K562 (cell line): ENCODE measurements around the gene MYLIP. TPM values are rescaled to one million over a fixed set of nuclear protein-coding genes. Genes with fewer than 3 reads are reported as not detected.

Experiments
- ATAC-seq: fragments of 200-7000 bp; cut with Tn5 transposase; 3 replicates; pipeline ENCODE4 v1.9.1; 2020; ENCODE audit warnings: moderate library complexity
- BruUV-seq: library from RNA; stranded (reverse); fragments of 400-500 nt; replicated peaks from 2 replicates; lab custom pipeline; 2021; lab: Mats Ljungman, UMichigan
- CTCF ChIA-PET: fragments of 300-600 bp; formaldehyde crosslinking; extraction: SDS; loops from one replicate; lab custom pipeline; 2021; ENCODE audit warnings: low intra/inter-chr PET ratio; lab: Yijun Ruan, JAX
- POLR2A ChIA-PET: fragments of 300-600, 350-650 bp; sonication (Branson Sonifier 250); formaldehyde crosslinking; extraction: SDS; loops from one replicate; lab custom pipeline; 2021; ENCODE audit warnings: antibody characterized with exemption, inconsistent platforms; lab: Yijun Ruan, JAX
- DNase-seq, 4 experiments: peaks; one replicate each; pipeline versions ENCODE4 v3.0.0 to v3.0.0-alpha.2; 2011 to 2018; ENCODE audit warnings: low spot score in 3 of 4, mixed read lengths in 3 of 4; ENCODE audit errors: extremely low read depth in 1 of 4
- FAIRE-seq: peaks from 2 replicates; lab custom pipeline; 2011; peaks lifted over from hg19 to GRCh38; lab: Jason Lieb, UNC
- H2AFZ ChIP-seq: 2 replicates; pipeline ENCODE4 v1.6.0; 2011; ENCODE audit warnings: low read depth, low read length, control low read depth, inconsistent platforms
- H3K27ac ChIP-seq: fragments of 200-600 bp; 3 replicates; pipeline ENCODE4 v1.8.0; 2011; ENCODE audit warnings: low read depth, mild to moderate bottlenecking, control low read depth, inconsistent platforms, low read length, moderate library complexity, mixed read lengths; ENCODE audit errors: extremely low read depth
- H3K27me3 ChIP-seq, 2 experiments: fragments of 300-600 bp in 1 of 2; 2 replicates in 1 of 2; 3 replicates in 1 of 2; pipeline versions ENCODE4 v1.6.0 to v1.8.0; 2011; ENCODE audit warnings: inconsistent platforms in 2 of 2, low read length in 2 of 2, mild to moderate bottlenecking in 1 of 2, mixed read lengths in 1 of 2, moderate library complexity in 1 of 2; ENCODE audit not compliant: control insufficient read depth in 2 of 2, insufficient read depth in 2 of 2
- H3K36me3 ChIP-seq: fragments of 300-600 bp; 3 replicates; pipeline ENCODE4 v1.8.0; 2011; ENCODE audit warnings: mild to moderate bottlenecking, low read length, inconsistent platforms; ENCODE audit not compliant: control insufficient read depth, insufficient read depth
- H3K4me1 ChIP-seq, 2 experiments: fragments of 200-600 bp in 1 of 2; replicated peaks in 1 of 2; 2 replicates in 1 of 2; 3 replicates in 1 of 2; pipeline versions ENCODE4 v1.5.1 to v1.8.0; 2011; ENCODE audit warnings: inconsistent platforms in 2 of 2, low read length in 2 of 2, mild to moderate bottlenecking in 1 of 2, mixed read lengths in 1 of 2, moderate library complexity in 1 of 2; ENCODE audit not compliant: control insufficient read depth in 2 of 2, insufficient read depth in 2 of 2
- H3K4me2 ChIP-seq: 2 replicates; pipeline ENCODE4 v1.6.1; 2011; ENCODE audit warnings: low read length, control low read depth, inconsistent platforms, mixed read lengths; ENCODE audit not compliant: insufficient read depth
- H3K4me3 ChIP-seq: fragments of 200-600 bp; sonication (generic), shearing (Covaris generic); 2 replicates; pipeline ENCODE4 v1.5.1; 2016; ENCODE audit warnings: control low read depth, inconsistent platforms
- H3K79me2 ChIP-seq: fragments of 200-600 bp; 3 replicates; pipeline ENCODE4 v1.8.0; 2011; ENCODE audit warnings: low read length, inconsistent platforms; ENCODE audit not compliant: control insufficient read depth, insufficient read depth
- H3K9ac ChIP-seq, 2 experiments: 2 replicates each; pipeline versions ENCODE4 v1.6.0 to v1.6.1; 2011; ENCODE audit warnings: low read depth in 2 of 2, low read length in 2 of 2, control low read depth in 1 of 2, inconsistent platforms in 1 of 2, mild to moderate bottlenecking in 1 of 2, mixed read lengths in 1 of 2; ENCODE audit not compliant: insufficient read depth in 1 of 2
- H3K9me1 ChIP-seq: one replicate; pipeline ENCODE4 v1.6.0; 2011; ENCODE audit warnings: inconsistent platforms, mild to moderate bottlenecking, low read length, moderate library complexity; ENCODE audit not compliant: control insufficient read depth, insufficient read depth
- H3K9me3 ChIP-seq: replicated peaks from 2 replicates; pipeline ENCODE4 v1.5.1; 2011; ENCODE audit warnings: low read depth, low read length, inconsistent platforms; ENCODE audit not compliant: control insufficient read depth, insufficient read depth
- H4K20me1 ChIP-seq: replicated peaks from 2 replicates; pipeline ENCODE4 v1.6.1; 2011; ENCODE audit warnings: low read length, inconsistent platforms, mixed read lengths; ENCODE audit not compliant: control insufficient read depth, insufficient read depth
- ARID3B ChIP-seq: fragments of 250-450 bp; sonication (Bioruptor Pico); IDR thresholded peaks from 2 replicates; pipeline ENCODE4 v1.4.0; 2020; ENCODE audit warnings: borderline replicate concordance
- CREB3 ChIP-seq: fragments of 450-650 bp; conservative IDR thresholded peaks from 2 replicates; pipeline ENCODE4 v1.6.1; 2016; ENCODE audit warnings: missing genetic modification characterization, low read depth, mild to moderate bottlenecking, missing compliant biosample characterization, moderate library complexity
- FIP1L1 ChIP-seq: fragments of 200-400 bp; formaldehyde crosslinking; IDR thresholded peaks from 2 replicates; pipeline ENCODE4 v1.6.1; 2018; ENCODE audit warnings: mild to moderate bottlenecking, low read depth, low read length; ENCODE audit not compliant: poor library complexity, severe bottlenecking
- OTX1 ChIP-seq: fragments of 450-650 bp; formaldehyde crosslinking; IDR thresholded peaks from 2 replicates; pipeline ENCODE4 v1.4.0; 2022; ENCODE audit warnings: mild to moderate bottlenecking
- RREB1 ChIP-seq: fragments of 250-450 bp; sonication (Bioruptor Pico); IDR thresholded peaks from 2 replicates; pipeline ENCODE4 v1.4.0; 2020
- SAFB2 ChIP-seq: fragments of 200-400 bp; formaldehyde crosslinking; IDR thresholded peaks from 2 replicates; pipeline ENCODE4 v1.6.1; 2018; ENCODE audit warnings: borderline replicate concordance, low read length, low read depth, moderate library complexity; ENCODE audit not compliant: severe bottlenecking
- UBTF ChIP-seq, 2 experiments: IDR thresholded peaks; 2 replicates each; pipeline ENCODE4 v1.6.1; 2012; ENCODE audit warnings: improper control_type of control experiment in 2 of 2, low read depth in 2 of 2, low read length in 2 of 2, borderline replicate concordance in 1 of 2
- XRCC5 ChIP-seq: fragments of 200-400 bp; formaldehyde crosslinking; IDR thresholded peaks from 2 replicates; pipeline ENCODE4 v1.6.1; 2017; ENCODE audit warnings: low read depth, mild to moderate bottlenecking, low read length
- ZNF586 ChIP-seq: fragments of 450-650 bp; formaldehyde crosslinking; conservative IDR thresholded peaks from 2 replicates; pipeline ENCODE4 v1.4.0; 2020; ENCODE audit warnings: mild to moderate bottlenecking, moderate library complexity
- WGBS: fragments of 100-300 bp; shearing (Covaris generic); methylation state at CpG from one replicate; pipeline ENCODE4 v1.1.6; 2016; ENCODE audit warnings: low coverage, mixed read lengths; ENCODE audit not compliant: insufficient coverage; ENCODE audit errors: missing lambda C conversion rate; 5-methylcytosine and 5-hydroxymethylcytosine counted together
- in situ Hi-C: fragments of 300-500 bp; cut with MboI; formaldehyde crosslinking; loops from 4 replicates; pipeline ENCODE4 v1.15.0; 2018; ENCODE audit warnings: inconsistent platforms, mixed read lengths
- intact Hi-C: fragments of 100-400 bp; cut with micrococcal nuclease; formaldehyde crosslinking; loops from 2 replicates; pipeline ENCODE4 v1.14.2; 2022
- polyA plus RNA-seq, 8 experiments: library from polyadenylated mRNA; depleted of rRNA in 4 of 8; stranded (reverse) in 5 of 8; unstranded in 3 of 8; fragments of >200 nt; fragmentation: Nextera tagmentation in 2 of 8; fragmentation: Illumina TruSeq in 1 of 8; extraction: Ambion mirVana in 2 of 8; extraction: Trizol in 1 of 8; gene quantifications; 2 replicates each; pipeline versions ENCODE4 v1.2.1 to v1.2.3, GENCODE V29; 2011 to 2014; ENCODE audit warnings: inconsistent platforms in 1 of 8, missing spikeins in 1 of 8
- total RNA-seq, 7 experiments: library from RNA; depleted of rRNA in 6 of 7; stranded (reverse); fragments of >200 nt in 6 of 7; fragmentation: Illumina TruSeq in 2 of 7; extraction: Trizol in 2 of 7; gene quantifications; 2 replicates each; pipeline versions ENCODE4 v1.2.1 to v1.2.3, GENCODE V29; 2011 to 2021; ENCODE audit warnings: low replicate concordance in 1 of 7

The MYLIP gene
- total and polyA plus RNA-seq, 9 of the 15 experiments (the other 6 are each of a cell fraction or from before 2014, with no cell fraction given), result 10.8 to 43.5 (median 31.5) TPM

GRCh38 chr6:16187176-16187575 lies 58.3 kb downstream of the MYLIP start:
- in situ Hi-C loops, result loop anchor here (10.0 kb wide), 1 partner anchor 492 kb away; no protein-coding TSS in a partner anchor
- no peak for TF ChIP-seq UBTF (IDR thresholded peaks at IDR 0.05; ENCODE audit: borderline replicate concordance in 1 of 2, low read depth in 2 of 2, low read length in 2 of 2)
- no peak for TF ChIP-seq SAFB2
- no peak for TF ChIP-seq ZNF586 (CRISPR knock-in tag)
- no peak for TF ChIP-seq CREB3 (tag)
- TF ChIP-seq ARID3B (CRISPR knock-in tag), result no peak
- no peak for TF ChIP-seq FIP1L1
- no peak for TF ChIP-seq XRCC5
- no peak for TF ChIP-seq OTX1 (CRISPR knock-in tag)
- no peak for TF ChIP-seq RREB1 (CRISPR knock-in tag)

More at GRCh38 chr6:16187176-16187575, 58.3 kb downstream of the MYLIP start:
- 28% methylated on average over 2 of the region's 2 CpGs for WGBS
- CTCF ChIA-PET, result no interaction called here
- POLR2A ChIA-PET, result interaction anchor here (0.7 to 1.5 kb wide), 8 partner anchors 10 to 278 kb away, joined by 3 to 8 read pairs (median 3); no protein-coding TSS in a partner anchor
- ATAC-seq (no peak), DNase-seq (no peak), FAIRE-seq (no peak)
- Histone ChIP-seq H3K9ac (no peak overlapping the region), H4K20me1 (no peaks in the 10 kb centered on the region), H3K4me1 (peaks cover 0 to 8% of the 10 kb centered on the region in 2 experiments; a peak in 2 of 5 replicates), H3K9me1 (no peaks in the 10 kb centered on the region), H3K27me3 (no peaks in the 10 kb centered on the region), H3K4me3 (no peak overlapping the region), H2AFZ (no peak overlapping the region), H3K36me3 (no peaks in the 10 kb centered on the region), H3K4me2 (no peak overlapping the region), H3K79me2 (no peaks in the 10 kb centered on the region), H3K27ac (no peak overlapping the region), H3K9me3 (no peaks in the 10 kb centered on the region)
- BruUV-seq, result no TSS peak
- intact Hi-C loops, result no loop called here
